HUES48 (cell line): ENCODE measurements around the gene SMIM36.
"Not testable (repeated sequence)": the region's sequence is repeated elsewhere in the genome, so short reads cannot be mapped to it uniquely, and the experiment has no call there.

Source experiments
- H3K27ac ChIP-seq: one replicate; pipeline ENCODE4 v1.7.0; 2013; ENCODE audit warnings: low read depth, low read length, inconsistent platforms
- H3K27me3 ChIP-seq: 2 replicates; pipeline ENCODE4 v1.6.1; 2013; ENCODE audit warnings: mild to moderate bottlenecking, low read length; ENCODE audit not compliant: control insufficient read depth, insufficient read depth
- H3K36me3 ChIP-seq: 2 replicates; pipeline ENCODE4 v1.6.1; 2013; ENCODE audit warnings: low read length; ENCODE audit not compliant: control insufficient read depth, insufficient read depth
- H3K4me1 ChIP-seq: 2 replicates; pipeline ENCODE4 v1.6.1; 2013; ENCODE audit warnings: mild to moderate bottlenecking, low read length; ENCODE audit not compliant: control insufficient read depth, insufficient read depth
- H3K4me3 ChIP-seq: 2 replicates; pipeline ENCODE4 v1.5.1; 2013; ENCODE audit warnings: mild to moderate bottlenecking, low read depth, low read length
- H3K9ac ChIP-seq: 2 replicates; pipeline ENCODE4 v1.6.1; 2013; ENCODE audit warnings: mild to moderate bottlenecking, low read depth, low read length, moderate library complexity
- H3K9me3 ChIP-seq: 2 replicates; pipeline ENCODE4 v1.6.1; 2013; ENCODE audit warnings: low read length; ENCODE audit not compliant: control insufficient read depth, insufficient read depth

The SMIM36 gene

GRCh38 chr17:55478971-55479370 is 32.3 kb downstream of the SMIM36 start:
- H3K27me3 ChIP-seq: no peaks in the 10 kb centered on the region

GRCh38 chr17:55466671-55467070 is 44.6 kb downstream of the SMIM36 start:
- no peak overlapping the region for H3K9ac ChIP-seq
- H3K4me3 ChIP-seq: 0 out of 2 replicates have a peak overlapping the region, but pooled peaks have one; percentile 4
- H3K27me3 ChIP-seq: no peaks in the 10 kb centered on the region

More at GRCh38 chr17:55478971-55479370, 32.3 kb downstream of the SMIM36 start:
- Histone ChIP-seq H3K9me3 (no peaks in the 10 kb centered on the region), H3K9ac (no peak overlapping the region), H3K4me3 (no peak overlapping the region), H3K27ac (no peak overlapping the region), H3K36me3 (no peaks in the 10 kb centered on the region), H3K4me1 (no peaks in the 10 kb centered on the region; the same call in 1 of the 2 replicates)

GRCh38 chr17:55465771-55466170 is 45.5 kb downstream of the SMIM36 start:
- H3K4me1 ChIP-seq: peaks cover 15% of the 10 kb centered on the region
- not testable (repeated sequence) for H3K36me3 ChIP-seq, H3K27ac ChIP-seq, H3K27me3 ChIP-seq, H3K9me3 ChIP-seq, H3K9ac ChIP-seq, H3K4me3 ChIP-seq

More at GRCh38 chr17:55466671-55467070, 44.6 kb downstream of the SMIM36 start:
- peaks cover 15% of the 10 kb centered on the region for H3K4me1 ChIP-seq
- H3K36me3 ChIP-seq: no peaks in the 10 kb centered on the region
- no peaks in the 10 kb centered on the region for H3K9me3 ChIP-seq
- H3K27ac ChIP-seq: peak overlapping the region; percentile 77

- H3K4me3 ChIP-seq: no peak overlapping the region
- no peaks in the 10 kb centered on the region for H3K27me3 ChIP-seq
- no peak overlapping the region for H3K27ac ChIP-seq
- peaks cover 15% of the 10 kb centered on the region for H3K4me1 ChIP-seq
- no peak overlapping the region for H3K9ac ChIP-seq
- H3K9me3 ChIP-seq: no peaks in the 10 kb centered on the region
- H3K36me3 ChIP-seq: no peaks in the 10 kb centered on the region
These were observed 47.7 kb downstream of the SMIM36 start for GRCh38 chr17:55463600-55463999.

DNA sequence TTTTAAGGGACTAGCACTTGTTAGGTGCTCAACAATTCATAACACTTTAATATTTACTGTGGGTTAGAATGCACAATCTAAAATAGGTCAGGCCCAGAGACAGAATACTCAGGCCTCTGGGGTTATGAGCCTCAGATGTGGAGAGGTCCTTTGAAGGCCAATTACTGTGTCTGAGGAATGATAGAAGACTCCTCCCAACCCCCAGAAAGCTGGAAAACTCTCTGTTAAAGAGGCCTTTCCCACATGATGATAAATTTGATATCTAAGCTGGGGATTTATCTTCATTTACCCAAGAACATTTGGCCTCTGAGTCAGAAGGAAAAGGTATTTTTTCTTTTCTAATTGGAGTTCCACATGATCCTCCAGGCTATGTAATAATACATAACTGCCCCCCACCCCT is 48.5 kb downstream of the SMIM36 start:
- Histone ChIP-seq H3K36me3 (no peaks in the 10 kb centered on the region), H3K9ac (no peak overlapping the region), H3K27me3 (no peaks in the 10 kb centered on the region), H3K9me3 (no peaks in the 10 kb centered on the region), H3K4me3 (no peak overlapping the region), H3K4me1 (peaks cover 15% of the 10 kb centered on the region), H3K27ac (no peak overlapping the region)

- no peaks in the 10 kb centered on the region for H3K9me3 ChIP-seq
- H3K4me3 ChIP-seq: no peak overlapping the region
- no peaks in the 10 kb centered on the region for H3K36me3 ChIP-seq
These were observed 49.0 kb downstream of the SMIM36 start for GRCh38 chr17:55462234-55462633.

DNA sequence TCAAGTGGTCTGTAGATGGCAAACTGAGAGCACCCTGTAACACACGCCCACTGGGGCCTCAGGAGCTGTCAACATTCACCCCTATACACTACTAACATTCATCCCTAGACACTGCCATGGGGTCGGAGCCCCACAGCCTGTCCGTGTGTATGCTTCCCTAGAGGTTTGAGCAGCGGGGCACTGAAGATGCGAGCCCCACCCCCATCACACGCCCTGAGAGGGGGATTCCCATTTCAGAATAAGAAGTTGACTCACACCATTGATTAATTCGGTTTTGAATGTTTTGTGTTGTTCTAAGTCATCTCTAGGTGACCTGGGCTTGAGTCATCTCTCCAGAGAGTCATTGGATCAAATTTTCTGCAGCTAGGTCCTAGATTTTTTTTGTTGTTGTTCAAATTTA is 52.3 kb downstream of the SMIM36 start:
- Histone ChIP-seq H3K4me1 (peaks cover 9% of the 10 kb centered on the region), H3K9me3 (no peaks in the 10 kb centered on the region), H3K27ac (no peak overlapping the region), H3K4me3 (no peak overlapping the region), H3K36me3 (no peaks in the 10 kb centered on the region), H3K9ac (no peak overlapping the region), H3K27me3 (no peaks in the 10 kb centered on the region)

More at GRCh38 chr17:55462234-55462633, 49.0 kb downstream of the SMIM36 start:
- Histone ChIP-seq H3K4me1 (peaks cover 14% of the 10 kb centered on the region), H3K9ac (no peak overlapping the region), H3K27ac (no peak overlapping the region), H3K27me3 (no peaks in the 10 kb centered on the region)

DNA sequence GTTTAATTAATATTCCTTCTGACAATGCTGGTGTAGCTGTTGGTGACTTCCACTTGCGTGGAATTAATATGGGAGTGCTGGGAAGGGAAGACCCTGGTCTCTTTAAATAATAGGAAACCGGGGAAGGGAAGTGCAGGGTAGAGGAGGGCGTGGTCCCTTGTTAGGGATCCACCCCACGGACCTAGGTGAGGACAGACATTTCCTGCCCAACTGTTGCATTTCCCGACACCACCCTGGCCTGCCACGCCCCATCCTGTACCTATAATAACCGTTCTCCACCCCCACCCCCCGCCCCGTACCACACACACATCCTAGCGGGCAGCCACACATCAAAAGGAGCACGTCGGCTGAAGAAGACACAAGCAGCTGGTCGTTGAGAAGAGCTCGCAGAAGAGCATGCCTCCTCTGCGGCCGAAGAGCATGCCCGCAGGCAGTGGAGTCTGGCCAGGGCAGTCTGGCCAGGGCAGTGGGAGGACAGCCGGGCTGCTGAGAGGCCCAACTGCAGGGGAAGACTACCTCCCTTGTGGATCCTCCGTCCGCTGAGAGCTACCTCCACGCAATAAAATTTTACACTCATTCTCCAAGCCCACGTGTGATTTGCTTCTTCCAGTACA is 52.9 kb downstream of the SMIM36 start:
- no peaks in the 10 kb centered on the region for H3K9me3 ChIP-seq
- H3K4me3 ChIP-seq: no peak overlapping the region
- no peak overlapping the region for H3K27ac ChIP-seq
- H3K27me3 ChIP-seq: no peaks in the 10 kb centered on the region
- no peak overlapping the region for H3K9ac ChIP-seq
- peaks cover 14% of the 10 kb centered on the region for H3K4me1 ChIP-seq
- no peaks in the 10 kb centered on the region for H3K36me3 ChIP-seq

GRCh38 chr17:55456307-55457240 is 54.7 kb downstream of the SMIM36 start:
- Histone ChIP-seq H3K27ac (no peak overlapping the region), H3K4me1 (peaks cover 14% of the 10 kb centered on the region), H3K4me3 (no peak overlapping the region)

GRCh38 chr17:55454906-55455474 is 56.3 kb downstream of the SMIM36 start:
- Histone ChIP-seq H3K36me3 (no peaks in the 10 kb centered on the region), H3K4me1 (peaks cover 14% of the 10 kb centered on the region), H3K27ac (no peak overlapping the region), H3K9ac (no peak overlapping the region), H3K27me3 (no peaks in the 10 kb centered on the region), H3K9me3 (no peaks in the 10 kb centered on the region), H3K4me3 (no peak overlapping the region)

More at GRCh38 chr17:55456307-55457240, 54.7 kb downstream of the SMIM36 start:
- no peaks in the 10 kb centered on the region for H3K9me3 ChIP-seq
- no peaks in the 10 kb centered on the region for H3K27me3 ChIP-seq
- H3K36me3 ChIP-seq: no peaks in the 10 kb centered on the region
- H3K9ac ChIP-seq: no peak overlapping the region
